Gastroesophageal sphincter (tissue), 4 donors: ENCODE results near the gene NPFFR1. TPM values are rescaled to one million over a fixed set of nuclear protein-coding genes. Genes with fewer than 3 reads are reported as not detected.

Experiments
- ATAC-seq: fragments of 150-250 bp; one replicate; pipeline ENCODE4 v1.9.1; 2016; ENCODE audit warnings: mild to moderate bottlenecking, moderate library complexity
- H3K27ac ChIP-seq, 4 donors: fragments of 200-600 bp; sonication (generic) in 3 of 4; 1 replicate in 3 of 4; 2 replicates in 1 of 4; pipeline ENCODE4 v1.5.1; 2016 to 2019
- H3K27me3 ChIP-seq: fragments of 200-600 bp; sonication (generic); one replicate; pipeline ENCODE4 v1.5.1; 2019
- H3K36me3 ChIP-seq, 2 donors: fragments of 200-600 bp; sonication (generic); one replicate each; pipeline ENCODE4 v1.5.1; 2019; ENCODE audit warnings: control low read depth in 1 of 2
- H3K4me1 ChIP-seq, 3 donors: fragments of 200-600 bp; sonication (generic); 1 replicate in 2 of 3; 2 replicates in 1 of 3; pipeline ENCODE4 v1.5.1; 2016 to 2019; ENCODE audit warnings: control low read depth in 2 of 3
- H3K4me3 ChIP-seq, 2 donors: fragments of 200-600 bp; sonication (generic); one replicate each; pipeline ENCODE4 v1.5.1; 2019; ENCODE audit warnings: mild to moderate bottlenecking in 1 of 2, moderate library complexity in 1 of 2
- H3K9me3 ChIP-seq, 3 donors: fragments of 200-600 bp; sonication (generic); one replicate each; pipeline ENCODE4 v1.5.1; 2017 to 2019; ENCODE audit warnings: control low read depth in 2 of 3
- CTCF ChIP-seq, 4 experiments: fragments of 200-600 bp in 2 of 4; fragments of 450-650 bp in 2 of 4; sonication (generic) in 1 of 4; IDR thresholded peaks; one replicate each; pipeline ENCODE4 v1.5.1; 2017 to 2019; ENCODE audit warnings: antibody characterized with exemption in 4 of 4, mild to moderate bottlenecking in 2 of 4, moderate library complexity in 2 of 4
- EP300 ChIP-seq: sonication (generic); formaldehyde crosslinking; IDR thresholded peaks from one replicate; pipeline ENCODE4 v1.6.1; 2017; ENCODE audit warnings: antibody characterized with exemption, mild to moderate bottlenecking
- POLR2A ChIP-seq, 2 donors: fragments of 450-650 bp; IDR thresholded peaks; one replicate each; pipeline ENCODE4 v1.6.1; 2017; ENCODE audit warnings: antibody characterized with exemption in 2 of 2, mild to moderate bottlenecking in 2 of 2, moderate library complexity in 1 of 2
- POLR2AphosphoS5 ChIP-seq: sonication (generic); formaldehyde crosslinking; IDR thresholded peaks from one replicate; pipeline ENCODE4 v1.6.1; 2017; ENCODE audit warnings: antibody characterized with exemption
- WGBS, 2 donors: methylation state at CpG; one replicate each; pipeline ENCODE4 v1.1.5; 2018; ENCODE audit warnings: low coverage in 1 of 2; 5-methylcytosine and 5-hydroxymethylcytosine counted together
- total RNA-seq, 4 donors: library from RNA; depleted of rRNA; stranded (reverse); fragments of >200 nt; gene quantifications; one replicate each; pipeline ENCODE4 v1.1.0, GENCODE V29; 2016

The NPFFR1 gene
- total RNA-seq, 4 donors from 2014 or later = under 0.01 to 0.04 (median under 0.01) TPM; not detected in 1

GRCh38 chr10:70323697-70324338, 40.0 kb upstream of the NPFFR1 start:
- no peak overlapping the region for H3K27ac ChIP-seq
- WGBS, 2 donors = no CpG with 5 or more reads among the region's 18 CpGs
- no peaks in the 10 kb centered on the region for H3K4me1 ChIP-seq
- no peak for ATAC-seq
- peaks cover 0 to 22% of the 10 kb centered on the region in 2 donors for H3K36me3 ChIP-seq
- no peaks in the 10 kb centered on the region for H3K9me3 ChIP-seq
- H3K27me3 ChIP-seq = no peaks in the 10 kb centered on the region
- no peak for TF ChIP-seq EP300
- TF ChIP-seq POLR2AphosphoS5 = no peak
- no peak for TF ChIP-seq CTCF (IDR thresholded peaks at IDR 0.05)
- TF ChIP-seq POLR2A (IDR thresholded peaks at IDR 0.05) = no peak
- no peak overlapping the region for H3K4me3 ChIP-seq

- TF ChIP-seq POLR2AphosphoS5 (no peak), CTCF (IDR thresholded peaks at IDR 0.05) (no peak), POLR2A (IDR thresholded peaks at IDR 0.05) (no peak), EP300 (no peak)
- Histone ChIP-seq H3K9me3 (no peaks in the 10 kb centered on the region), H3K27ac (no peak overlapping the region), H3K27me3 (no peaks in the 10 kb centered on the region), H3K4me1 (no peaks in the 10 kb centered on the region), H3K36me3 (peaks cover 0 to 22% of the 10 kb centered on the region in 2 donors), H3K4me3 (no peak overlapping the region)
- no peak for ATAC-seq
- 64 to 92% methylated on average over 2 of the region's 9 CpGs for WGBS, 2 donors
These were observed 39.4 kb upstream of the NPFFR1 start for GRCh38 chr10:70323138-70323696.

GRCh38 chr10:70321897-70322890, 38.4 kb upstream of the NPFFR1 start:
- Histone ChIP-seq H3K27ac (no peak overlapping the region), H3K4me3 (no peak overlapping the region), H3K27me3 (no peaks in the 10 kb centered on the region), H3K36me3 (peaks cover 0 to 22% of the 10 kb centered on the region in 2 donors), H3K4me1 (no peaks in the 10 kb centered on the region), H3K9me3 (no peaks in the 10 kb centered on the region)
- WGBS, 2 donors = 90% methylated on average over 2 of the region's 19 CpGs; no CpG with 5 or more reads in 1 of the 2 donors
- no peak for ATAC-seq
- TF ChIP-seq POLR2A (IDR thresholded peaks at IDR 0.05) = no peak
- TF ChIP-seq EP300 = no peak
- no peak for TF ChIP-seq CTCF (IDR thresholded peaks at IDR 0.05)
- no peak for TF ChIP-seq POLR2AphosphoS5

GRCh38 chr10:70321233-70321632, 37.4 kb upstream of the NPFFR1 start:
- no peak for TF ChIP-seq EP300
- no peak for TF ChIP-seq POLR2A (IDR thresholded peaks at IDR 0.05)
- no peak for TF ChIP-seq CTCF (IDR thresholded peaks at IDR 0.05)
- no peak for TF ChIP-seq POLR2AphosphoS5
- WGBS, 2 donors = 69 to 93% methylated on average over 3 to 4 of the region's 5 CpGs
- Histone ChIP-seq H3K36me3 (peaks cover 0 to 22% of the 10 kb centered on the region in 2 donors), H3K27ac (no peak overlapping the region), H3K4me3 (no peak overlapping the region), H3K27me3 (no peaks in the 10 kb centered on the region), H3K9me3 (no peaks in the 10 kb centered on the region), H3K4me1 (no peaks in the 10 kb centered on the region)
- ATAC-seq = no peak
